Testis (tissue), 3 donors: ENCODE measurements around the gene TOMM40. TPM values are rescaled to one million over a fixed set of nuclear protein-coding genes. Genes with fewer than 3 reads are reported as not detected.
A peak's percentile ranks its signal among the peaks of the same experiment; 100 is the strongest.
"Not testable (repeated sequence)": the region's sequence is repeated elsewhere in the genome, so short reads cannot be mapped to it uniquely, and the experiment has no call there.

Source experiments
- DNase-seq: peaks from one replicate; pipeline ENCODE4 v3.0.0-alpha.2; 2019
- H3K27ac ChIP-seq, 2 donors: fragments of 200-600 bp; sonication (generic); one replicate each; pipeline ENCODE4 v1.5.1; 2019
- H3K27me3 ChIP-seq: fragments of 200-600 bp; sonication (generic); one replicate; pipeline ENCODE4 v1.5.1; 2019
- H3K36me3 ChIP-seq: fragments of 200-600 bp; sonication (generic); one replicate; pipeline ENCODE4 v1.5.1; 2017; ENCODE audit warnings: low read depth; ENCODE audit errors: missing control alignments
- H3K4me1 ChIP-seq: fragments of 200-600 bp; sonication (generic); one replicate; pipeline ENCODE4 v1.5.1; 2019
- H3K4me3 ChIP-seq, 2 donors: fragments of 200-600 bp; sonication (generic); one replicate each; pipeline ENCODE4 v1.5.1; 2017 to 2019
- H3K9me3 ChIP-seq: fragments of 200-600 bp; sonication (generic); one replicate; pipeline ENCODE4 v1.5.1; 2017
- CTCF ChIP-seq, 3 experiments: fragments of 450-650 bp in 2 of 3; fragments of 200-600 bp in 1 of 3; sonication (generic) in 1 of 3; IDR thresholded peaks; one replicate each; pipeline ENCODE4 v1.5.1; 2016 to 2019; ENCODE audit warnings: antibody characterized with exemption in 3 of 3, mild to moderate bottlenecking in 2 of 3, moderate library complexity in 1 of 3
- POLR2A ChIP-seq: fragments of 450-650 bp; IDR thresholded peaks from one replicate; pipeline ENCODE4 v1.6.1; 2017; ENCODE audit warnings: antibody characterized with exemption, mild to moderate bottlenecking, moderate library complexity
- WGBS, 2 donors: methylation state at CpG; one replicate each; pipeline ENCODE4 v1.1.5; 2018; 5-methylcytosine and 5-hydroxymethylcytosine counted together
- intact Hi-C: fragments of 100-400 bp; cut with DNase I; formaldehyde crosslinking; loops from one replicate; pipeline ENCODE4 v1.15.1; 2023; ENCODE audit warnings: low total_unique reads
- polyA plus RNA-seq: library from polyadenylated mRNA; stranded (reverse); fragments of 350-450 nt; fragmentation: Illumina TruSeq; extraction: RNeasy Lipid Tissue Mini Kit (QIAGEN cat#74804); gene quantifications from one replicate; pipeline ENCODE4 v1.2.3, GENCODE V29; 2014; ENCODE audit warnings: low read depth, low replicate concordance; ENCODE audit not compliant: insufficient read depth
- total RNA-seq, 2 donors: library from RNA; depleted of rRNA; stranded (reverse); fragments of >200 nt; gene quantifications; one replicate each; pipeline ENCODE4 v1.2.3, GENCODE V29; 2016

Gene TOMM40
- total and polyA plus RNA-seq, 3 donors from 2014 or later: 43.1 to 67.3 (median 54.7) TPM

GRCh38 chr19:44884566-44884965 is 6.5 kb upstream of the TOMM40 start:
- no peak for DNase-seq
- 81 to 87% methylated on average over 4 of the region's 4 CpGs for WGBS, 2 donors
- H3K36me3 ChIP-seq: no peaks in the 10 kb centered on the region

GRCh38 chr19:44886141-44886540 is 4.9 kb upstream of the TOMM40 start:
- Histone ChIP-seq H3K4me3 (no peak overlapping the region), H3K27ac (no peak overlapping the region), H3K27me3 (no peaks in the 10 kb centered on the region), H3K4me1 (peaks cover 11% of the 10 kb centered on the region), H3K36me3 (no peaks in the 10 kb centered on the region), H3K9me3 (no peaks in the 10 kb centered on the region)
- TF ChIP-seq CTCF (IDR thresholded peaks at IDR 0.05): no peak
- no peak for TF ChIP-seq POLR2A
- intact Hi-C loops: no loop called here
- WGBS, 2 donors: 85 to 89% methylated on average over 6 of the region's 6 CpGs
- no peak for DNase-seq

More at GRCh38 chr19:44884566-44884965, 6.5 kb upstream of the TOMM40 start:
- Histone ChIP-seq H3K27me3 (no peaks in the 10 kb centered on the region), H3K4me1 (peaks cover 5% of the 10 kb centered on the region), H3K27ac (no peak overlapping the region), H3K9me3 (no peaks in the 10 kb centered on the region), H3K4me3 (no peak overlapping the region)
- intact Hi-C loops: no loop called here
- TF ChIP-seq CTCF (IDR thresholded peaks at IDR 0.05): no peak
- no peak for TF ChIP-seq POLR2A

- Histone ChIP-seq H3K27ac (no peak overlapping the region), H3K4me3 (no peak overlapping the region), H3K27me3 (no peaks in the 10 kb centered on the region), H3K9me3 (no peaks in the 10 kb centered on the region), H3K36me3 (no peaks in the 10 kb centered on the region), H3K4me1 (peaks cover 22% of the 10 kb centered on the region)
- no peak for DNase-seq
- no peak for TF ChIP-seq POLR2A
- no peak for TF ChIP-seq CTCF (IDR thresholded peaks at IDR 0.05)
- intact Hi-C loops: no loop called here
- 90 to 94% methylated on average over 4 of the region's 4 CpGs for WGBS, 2 donors
These were observed 3.4 kb upstream of the TOMM40 start for GRCh38 chr19:44887648-44888047.

GRCh38 chr19:44888335-44888734 is 2.7 kb upstream of the TOMM40 start:
- peaks cover 22% of the 10 kb centered on the region for H3K4me1 ChIP-seq
- H3K9me3 ChIP-seq, DNase-seq, H3K36me3 ChIP-seq, H3K27ac ChIP-seq, H3K27me3 ChIP-seq, H3K4me3 ChIP-seq, intact Hi-C loops: not testable (repeated sequence)
- 80 to 96% methylated on average over 4 to 5 of the region's 5 CpGs for WGBS, 2 donors

- TF ChIP-seq POLR2A (no peak), CTCF (IDR thresholded peaks at IDR 0.05) (no peak)
- H3K4me1 ChIP-seq: peaks cover 22% of the 10 kb centered on the region
- no peaks in the 10 kb centered on the region for H3K36me3 ChIP-seq
- 29 to 40% methylated on average over 17 of the region's 17 CpGs for WGBS, 2 donors
- peak overlapping the region; percentile 32 to 87 for H3K27ac ChIP-seq
- intact Hi-C loops: no loop called here
- no peaks in the 10 kb centered on the region for H3K27me3 ChIP-seq
- no peak for DNase-seq
- no peaks in the 10 kb centered on the region for H3K9me3 ChIP-seq
- H3K4me3 ChIP-seq: peak overlapping the region; percentile 43 to 69
These were observed 1.2 kb upstream of the TOMM40 start for GRCh38 chr19:44889830-44890365.
